NCI-H510A treated with DMSO at 0.1 percent for 48 hours (cell line): Measurements from ENCODE around the gene ZFYVE27.
"Not testable (repeated sequence)": the region's sequence is repeated elsewhere in the genome, so short reads cannot be mapped to it uniquely, and the experiment has no call there.

Experiments
- DNase-seq: peaks from one replicate; lab custom pipeline; 2025; lab: John Stamatoyannopoulos, UW

Gene ZFYVE27, protein sequence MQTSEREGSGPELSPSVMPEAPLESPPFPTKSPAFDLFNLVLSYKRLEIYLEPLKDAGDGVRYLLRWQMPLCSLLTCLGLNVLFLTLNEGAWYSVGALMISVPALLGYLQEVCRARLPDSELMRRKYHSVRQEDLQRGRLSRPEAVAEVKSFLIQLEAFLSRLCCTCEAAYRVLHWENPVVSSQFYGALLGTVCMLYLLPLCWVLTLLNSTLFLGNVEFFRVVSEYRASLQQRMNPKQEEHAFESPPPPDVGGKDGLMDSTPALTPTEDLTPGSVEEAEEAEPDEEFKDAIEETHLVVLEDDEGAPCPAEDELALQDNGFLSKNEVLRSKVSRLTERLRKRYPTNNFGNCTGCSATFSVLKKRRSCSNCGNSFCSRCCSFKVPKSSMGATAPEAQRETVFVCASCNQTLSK

DNA sequence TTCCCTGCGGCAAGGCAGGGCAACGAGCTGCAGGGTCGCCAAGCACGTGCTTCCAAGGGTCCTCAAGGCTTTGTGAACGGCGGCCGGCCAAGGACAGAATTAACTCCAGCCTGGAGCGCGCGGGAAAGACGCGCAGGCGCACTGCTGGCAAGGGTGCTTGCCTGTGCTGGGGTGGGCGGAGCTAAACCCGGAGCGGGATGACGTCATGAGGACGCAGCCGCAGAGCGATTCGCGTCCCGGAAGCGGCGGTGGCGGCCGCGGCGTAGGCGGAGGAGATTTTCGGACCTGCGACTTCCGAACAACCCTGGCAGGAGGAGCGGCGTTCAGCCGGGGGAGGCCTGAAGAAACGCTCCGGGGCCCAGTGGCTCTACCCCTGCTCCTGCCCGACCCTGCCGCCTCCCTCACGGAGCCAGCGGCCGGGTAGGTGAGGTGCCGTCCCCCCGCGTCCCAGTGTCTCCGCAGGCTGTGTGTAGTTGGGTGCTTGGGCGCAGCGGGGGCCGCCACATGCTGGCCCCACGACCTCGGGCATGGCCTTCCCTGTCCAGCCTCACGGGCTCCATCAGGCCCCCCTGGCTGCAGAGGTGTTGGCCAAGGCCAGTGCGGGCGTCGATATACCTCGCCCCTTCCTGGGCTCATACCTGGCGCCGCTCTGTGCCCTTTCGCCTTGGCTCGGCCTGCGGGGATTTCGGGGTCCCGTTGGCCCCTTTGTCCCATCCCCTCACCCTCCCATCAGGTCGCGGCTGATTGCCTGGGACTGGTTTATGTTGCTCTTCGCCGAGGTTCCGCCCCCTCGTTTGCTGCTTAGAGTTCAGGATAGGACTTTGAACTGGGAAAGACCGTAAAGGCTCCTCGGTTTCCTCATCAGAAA is at the start of gene ZFYVE27:
Gene ZFYVE27 (plus strand): TSS at position 227 of the 868 bp plus-strand sequence. CDS start 1,350 bp downstream, outside the sequence.
- DNase-seq, result peak; percentile 89

DNA sequence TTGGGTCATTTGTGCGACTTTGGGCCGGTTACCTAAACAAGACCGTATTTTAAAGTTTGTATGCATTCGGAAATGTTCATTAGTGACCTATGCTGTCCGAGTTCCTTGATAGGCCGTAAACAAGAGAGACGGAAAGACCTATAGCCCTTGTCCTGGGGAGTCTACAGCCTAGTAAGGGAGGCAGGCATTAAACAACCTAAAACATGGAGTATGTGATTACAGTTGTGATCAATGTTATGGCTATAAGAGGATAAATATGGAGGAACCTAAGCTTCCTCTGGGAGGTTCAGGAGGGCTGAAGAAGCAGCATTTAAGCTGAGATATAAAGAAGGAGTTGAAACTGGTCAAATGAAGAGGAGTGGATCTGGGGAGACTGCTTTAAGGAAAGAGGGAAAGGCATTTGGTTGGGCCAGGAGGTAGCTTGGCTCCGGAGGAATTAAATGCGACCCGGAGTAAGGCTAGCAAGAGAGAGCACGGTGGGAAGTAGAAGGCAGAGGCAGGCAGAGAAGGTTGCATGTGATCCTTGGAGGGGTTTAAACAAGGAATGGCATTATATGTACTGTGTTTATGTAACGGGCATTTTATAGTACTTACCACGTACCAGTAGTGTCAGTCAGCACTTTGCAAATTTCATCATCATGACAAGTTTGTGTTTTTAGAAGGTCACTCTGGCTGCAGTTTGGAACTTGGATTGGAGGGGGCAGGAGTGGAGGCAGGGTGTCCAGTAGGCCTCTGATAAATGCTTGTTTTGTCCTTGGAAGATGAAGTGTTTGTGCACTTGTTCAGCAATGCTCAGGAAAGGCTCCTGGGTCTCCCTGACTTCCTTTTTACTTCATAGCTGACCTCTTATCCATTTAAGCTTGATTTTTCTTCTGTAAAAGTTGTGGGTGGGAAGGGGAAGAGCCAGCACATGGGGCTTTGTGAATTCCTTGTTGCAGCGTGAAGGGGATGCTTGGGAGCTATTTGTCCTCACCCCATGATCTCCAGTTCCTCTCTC is 48.8 kb upstream of the ZFYVE27 start:
- DNase-seq, result no peak

DNA sequence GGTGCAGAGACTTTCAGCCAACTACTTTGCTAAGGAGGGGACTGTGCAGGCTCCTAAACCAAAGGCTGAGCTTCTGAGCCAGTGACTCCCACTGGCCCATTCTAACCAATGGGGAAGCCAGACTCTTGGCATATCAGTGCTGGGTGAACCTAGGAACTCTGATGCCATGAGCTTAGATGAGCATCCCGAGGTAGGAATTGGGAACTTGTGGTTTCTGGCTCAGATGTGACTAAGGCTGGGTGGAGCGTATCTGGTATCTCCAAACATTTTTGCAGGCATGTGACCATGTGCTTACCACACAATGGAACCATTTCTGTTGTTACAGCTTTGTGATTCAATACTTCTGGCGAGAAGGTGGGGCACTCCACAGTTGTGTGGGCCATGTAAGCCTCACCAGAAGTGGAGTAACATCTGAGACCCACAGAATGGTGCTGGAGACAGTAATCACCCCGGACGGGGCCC is 47.3 kb upstream of the ZFYVE27 start:
- DNase-seq, result no peak

DNA sequence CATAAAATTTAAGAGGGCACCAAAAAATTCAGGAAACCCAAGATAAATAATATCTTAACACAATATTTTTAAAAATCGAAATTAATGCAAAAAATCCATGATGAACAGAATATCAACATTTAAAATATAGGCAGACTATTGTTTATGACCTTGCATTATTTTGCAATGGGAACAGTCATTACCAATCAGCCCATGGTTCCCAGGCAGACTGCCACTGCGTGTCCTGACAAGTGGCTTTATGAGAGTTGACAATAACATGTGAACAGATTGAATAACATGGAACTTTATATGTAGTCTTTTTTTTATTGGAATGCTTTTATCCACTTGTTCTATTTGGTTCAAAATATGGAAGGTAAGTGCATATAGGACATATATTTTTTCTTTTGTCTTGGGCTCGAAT is 46.8 kb upstream of the ZFYVE27 start:
- DNase-seq, result no peak

DNA sequence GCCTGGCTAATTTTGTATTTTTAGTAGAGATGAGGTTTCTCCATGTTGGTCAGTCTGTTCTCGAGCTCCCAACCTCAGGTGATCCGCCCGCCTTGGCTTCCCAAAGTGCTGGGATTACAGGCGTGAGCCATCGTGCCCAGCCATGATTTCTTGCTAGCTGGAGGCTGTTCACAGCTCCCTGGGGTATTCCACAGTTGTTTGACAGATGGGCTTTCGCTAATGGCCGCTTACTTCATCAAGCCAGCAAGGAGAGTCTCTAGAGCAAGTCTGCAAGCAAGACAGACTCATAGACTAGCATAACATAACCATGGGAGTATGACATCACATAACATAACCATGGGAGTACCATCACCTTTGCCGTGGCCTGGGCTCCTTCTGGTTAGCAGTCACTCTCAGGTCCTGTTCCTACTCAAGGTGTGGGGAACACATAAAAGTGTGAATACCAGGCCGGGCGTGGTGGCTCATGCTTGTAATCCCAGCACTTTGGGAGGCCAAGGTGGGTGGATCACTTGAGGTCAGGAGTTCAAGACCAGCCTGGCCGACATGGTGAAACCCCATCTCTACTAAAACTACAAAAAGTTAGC is 38.8 kb upstream of the ZFYVE27 start:
- DNase-seq, result not testable (repeated sequence)

DNA sequence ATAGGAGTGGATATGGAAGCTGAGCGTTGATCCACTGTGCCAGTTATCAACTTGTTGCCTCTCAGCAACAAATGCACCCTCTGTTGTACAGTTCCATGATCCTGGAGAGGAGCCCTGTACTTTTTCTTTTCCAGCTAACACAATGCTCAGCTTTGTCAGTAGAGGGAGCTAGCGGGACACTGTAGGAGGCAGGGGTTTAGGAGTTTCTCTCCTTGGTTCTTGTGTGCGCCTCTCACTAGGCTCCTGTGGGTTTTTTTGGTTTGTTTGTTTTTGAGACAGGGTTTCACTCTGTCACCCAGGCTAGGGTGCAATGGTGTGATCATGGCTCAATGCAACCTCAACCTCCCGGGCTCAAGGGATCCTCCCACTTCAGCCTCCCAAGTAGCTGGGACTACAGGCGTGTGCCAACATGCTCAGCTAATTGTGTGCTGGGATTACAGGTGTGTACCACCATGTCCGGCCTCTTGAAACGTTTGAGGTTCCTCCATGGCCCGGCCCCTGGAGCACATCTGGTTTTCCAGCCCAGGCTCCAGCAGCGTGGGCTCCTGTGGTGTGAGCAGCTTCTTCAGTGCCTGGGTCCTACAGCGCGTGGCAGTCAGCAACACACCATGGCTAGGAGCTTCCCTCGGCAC is 35.4 kb upstream of the ZFYVE27 start:
- peak; percentile 91 for DNase-seq

DNA sequence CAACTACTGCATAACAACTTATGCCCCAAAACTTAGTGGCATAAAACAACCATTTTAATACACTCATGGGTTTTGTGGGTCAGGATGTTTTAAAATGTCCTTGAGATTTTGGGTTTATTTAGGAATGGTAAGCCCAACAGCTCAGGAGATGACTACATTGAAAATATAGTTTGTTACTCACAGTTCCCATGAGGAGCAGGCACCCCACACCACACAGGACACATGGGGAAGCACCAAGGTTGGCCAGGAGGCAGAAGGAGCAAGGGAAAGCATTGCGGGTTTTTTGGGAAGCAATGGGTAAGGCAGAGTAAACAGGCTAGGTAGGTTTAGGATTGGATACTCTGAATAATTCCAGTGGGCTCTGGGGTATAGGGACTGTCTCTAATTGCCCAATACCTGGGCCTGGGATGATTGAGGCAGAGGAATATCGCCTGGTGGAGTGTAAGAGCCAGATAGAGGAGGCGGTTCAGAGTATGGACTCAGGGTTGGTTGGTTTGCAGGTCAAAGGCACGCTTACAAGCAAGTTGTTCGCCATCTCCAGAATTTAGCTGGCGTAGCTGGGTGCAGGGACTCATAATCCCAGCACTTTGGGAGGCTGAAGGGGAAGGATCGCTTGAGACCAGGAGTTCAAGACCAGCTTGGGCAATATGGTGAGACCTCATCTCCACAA is 33.4 kb upstream of the ZFYVE27 start:
- DNase-seq, result no peak

DNA sequence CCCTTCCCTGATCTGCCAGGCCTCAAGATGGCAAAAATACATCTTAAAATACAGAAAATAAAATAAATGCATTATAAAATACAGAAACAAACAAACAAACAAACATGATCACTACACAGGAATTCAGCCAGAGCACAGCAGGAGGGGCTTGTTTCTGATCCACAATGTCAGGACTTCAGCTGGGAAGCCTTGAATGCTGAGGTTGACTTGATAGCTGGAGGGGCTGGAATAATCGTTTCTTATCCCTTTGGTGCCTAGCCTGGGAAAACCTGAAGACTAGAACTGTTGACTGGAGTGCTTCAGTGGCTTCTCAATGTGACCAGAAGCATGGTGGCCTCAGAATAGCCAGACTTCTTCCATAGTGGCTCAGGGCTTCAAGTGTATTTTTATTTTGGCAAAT is 32.6 kb upstream of the ZFYVE27 start:
- DNase-seq, result no peak

DNA sequence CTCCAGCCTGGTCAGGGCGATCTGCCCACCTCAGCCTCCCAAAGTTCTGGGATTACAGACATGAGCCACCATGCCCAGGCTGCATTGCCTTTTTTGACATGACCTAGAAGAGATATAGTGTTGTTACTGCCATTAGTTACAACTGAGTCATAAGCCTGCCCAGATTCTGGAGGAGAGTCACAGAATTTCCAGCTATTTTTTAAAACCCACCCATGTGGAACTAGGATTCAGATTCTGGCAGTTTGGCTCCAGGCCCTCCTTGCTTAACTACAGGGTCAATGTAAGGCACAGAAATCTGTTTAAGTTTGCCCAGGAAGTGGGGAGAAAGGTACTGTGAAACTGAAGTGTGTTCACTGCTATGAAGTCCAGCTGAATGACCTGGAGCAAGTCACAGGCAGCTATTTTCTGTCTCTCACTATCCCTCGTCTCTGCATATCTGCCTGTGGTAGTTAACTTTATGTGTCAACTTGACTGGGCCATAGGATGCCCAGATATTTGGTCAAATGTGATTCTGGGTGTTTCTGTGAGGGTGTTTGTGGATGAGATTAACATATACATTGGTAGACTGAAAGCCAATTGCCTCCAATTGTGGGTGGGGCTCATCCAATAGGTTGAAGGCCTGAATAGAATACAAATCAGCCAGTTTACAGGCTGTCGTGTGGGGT is 31.8 kb upstream of the ZFYVE27 start:
- DNase-seq, result no peak

DNA sequence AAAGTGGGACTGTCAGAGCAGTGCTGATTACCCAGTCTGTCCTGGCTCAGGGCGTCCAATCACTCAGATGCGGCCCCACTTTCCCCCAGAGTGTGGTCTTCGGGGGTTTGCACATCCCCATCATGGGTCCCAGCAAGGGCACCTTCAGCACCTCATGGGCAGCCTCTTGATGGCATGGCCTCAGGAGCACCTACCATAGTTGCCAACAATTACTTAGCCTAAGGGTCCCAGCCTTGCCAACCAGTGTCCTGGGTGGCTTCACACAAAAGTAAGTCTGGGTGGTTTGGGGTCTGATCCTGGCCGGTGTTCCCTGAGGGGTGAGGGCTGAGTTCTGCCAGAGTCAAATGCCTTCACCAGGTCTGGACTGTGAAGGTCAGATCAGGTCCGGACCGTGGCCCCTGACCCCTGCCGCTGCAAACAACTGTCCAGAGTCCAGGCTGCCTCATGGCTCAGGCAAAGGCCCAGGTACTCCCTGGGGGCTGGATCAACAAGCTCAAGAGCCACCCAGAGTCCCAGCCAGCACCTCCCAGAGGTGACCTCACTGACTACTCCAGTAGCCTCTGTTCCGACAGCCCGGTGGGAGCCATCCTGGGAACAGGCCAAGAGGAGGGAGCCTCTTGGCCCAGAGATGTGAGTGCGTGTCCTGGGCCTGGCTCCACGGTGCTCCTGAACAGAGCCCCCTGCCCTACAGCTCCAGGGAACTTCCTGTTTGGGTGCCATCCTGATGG is 29.6 kb upstream of the ZFYVE27 start:
- DNase-seq, result no peak

DNA sequence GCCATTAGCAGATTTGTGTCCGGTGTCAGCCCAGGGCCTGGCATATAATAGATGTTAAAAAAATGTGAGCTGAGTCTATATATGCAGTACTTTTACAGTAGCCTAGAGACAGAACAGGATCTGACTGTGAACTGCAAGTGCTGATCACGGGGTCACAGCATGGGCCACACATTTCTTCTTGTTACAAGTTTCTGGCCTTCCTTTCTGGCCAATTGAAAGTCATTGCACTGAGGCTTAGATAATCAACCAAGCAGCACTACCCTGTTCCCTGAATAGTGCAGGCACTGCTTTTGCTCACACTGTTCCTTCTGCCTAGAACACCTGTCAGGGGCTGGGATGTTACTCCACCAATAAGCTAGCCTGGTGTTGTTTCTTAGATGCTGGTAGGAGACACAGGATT is 28.8 kb upstream of the ZFYVE27 start:
- DNase-seq, result no peak

DNA sequence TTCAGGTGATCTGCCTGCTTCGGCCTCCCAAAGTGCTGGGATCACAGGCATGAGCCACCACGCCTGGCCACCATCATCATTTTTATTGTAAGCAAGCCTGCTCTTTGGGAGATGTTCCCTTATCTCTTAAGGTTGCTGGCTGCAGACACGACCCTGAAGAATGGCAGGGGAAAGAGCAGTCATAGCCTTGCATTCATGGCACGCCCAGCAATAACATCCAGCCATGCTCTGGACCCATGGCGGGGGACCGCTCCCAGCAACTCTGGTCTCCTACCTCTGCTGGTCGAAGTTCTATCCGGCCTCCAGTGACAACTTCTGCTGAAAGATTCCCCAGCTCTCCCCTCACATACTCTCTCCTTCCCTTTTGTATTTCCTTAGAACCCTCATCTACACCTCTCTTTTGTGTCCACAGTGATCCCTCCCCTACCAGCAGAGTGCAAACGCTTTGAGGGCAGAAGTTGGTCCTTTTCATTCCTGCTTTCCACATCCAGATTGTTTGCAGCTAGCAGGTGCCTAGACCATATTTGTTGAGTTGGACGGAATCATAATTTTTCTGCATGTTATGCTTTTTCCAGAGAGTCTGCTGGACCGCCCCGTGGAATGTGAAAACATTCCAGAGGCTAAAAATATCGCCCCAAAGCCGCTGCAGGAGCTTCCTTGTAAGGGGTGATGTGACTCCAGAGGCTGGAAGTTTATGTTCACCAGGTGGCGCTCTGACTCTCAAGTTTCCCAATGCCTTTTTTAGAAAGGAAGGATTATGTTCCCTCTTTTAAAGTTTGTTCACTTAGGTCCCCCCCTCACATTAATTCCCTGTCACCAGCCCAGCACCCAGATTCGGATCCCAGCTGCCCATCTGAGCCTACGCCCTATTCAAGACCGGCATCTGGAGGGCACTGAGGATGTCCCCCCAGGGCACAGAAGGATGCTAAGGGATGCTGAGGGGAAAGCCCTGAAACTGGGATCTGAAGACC is 27.7 kb upstream of the ZFYVE27 start:
- DNase-seq, result peak; percentile 64

DNA sequence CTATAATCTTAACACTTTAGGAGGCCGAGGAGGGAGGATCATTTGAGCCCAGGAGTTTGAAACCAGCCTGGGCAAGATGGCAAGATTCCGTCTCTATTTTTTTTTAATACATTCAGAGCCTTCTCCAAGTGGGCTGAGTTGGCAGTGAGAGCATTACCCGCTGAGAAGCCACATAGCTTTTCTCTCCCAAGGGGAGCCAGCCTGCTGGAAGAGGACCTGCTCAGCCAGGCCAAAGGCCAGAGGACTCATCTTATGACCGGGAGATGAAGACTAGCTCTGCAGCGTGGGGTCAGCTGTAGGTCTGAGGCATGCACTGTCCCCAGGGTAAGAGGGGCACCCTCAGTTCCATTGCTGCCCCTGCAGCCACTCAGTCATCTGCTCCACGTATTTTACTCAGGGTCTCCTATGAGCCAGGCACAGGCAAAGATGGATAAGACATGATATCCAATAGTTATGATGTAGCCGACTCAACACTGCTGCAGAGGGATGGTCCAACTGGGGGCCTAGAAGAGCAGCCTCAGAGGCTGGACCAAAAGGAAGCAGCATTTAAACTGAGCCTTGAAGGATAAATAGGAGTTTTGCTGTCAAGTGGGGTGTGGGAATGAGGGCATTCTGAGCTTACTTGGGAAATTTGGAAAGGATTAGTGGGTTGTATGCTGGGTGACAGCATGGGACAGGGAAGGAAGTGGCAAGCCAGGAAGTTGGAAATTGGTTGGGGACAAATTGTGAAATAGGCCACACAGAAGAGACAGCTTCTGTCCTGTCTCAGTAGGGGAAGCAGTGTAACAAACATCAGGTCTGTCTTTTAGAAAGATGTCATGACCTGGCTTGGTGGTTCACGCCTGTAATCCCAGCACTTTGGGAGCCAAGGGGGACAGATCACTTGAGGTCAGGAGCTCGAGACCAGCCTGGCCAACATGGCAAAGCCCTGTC is 25.0 kb upstream of the ZFYVE27 start:
- DNase-seq, result no peak

DNA sequence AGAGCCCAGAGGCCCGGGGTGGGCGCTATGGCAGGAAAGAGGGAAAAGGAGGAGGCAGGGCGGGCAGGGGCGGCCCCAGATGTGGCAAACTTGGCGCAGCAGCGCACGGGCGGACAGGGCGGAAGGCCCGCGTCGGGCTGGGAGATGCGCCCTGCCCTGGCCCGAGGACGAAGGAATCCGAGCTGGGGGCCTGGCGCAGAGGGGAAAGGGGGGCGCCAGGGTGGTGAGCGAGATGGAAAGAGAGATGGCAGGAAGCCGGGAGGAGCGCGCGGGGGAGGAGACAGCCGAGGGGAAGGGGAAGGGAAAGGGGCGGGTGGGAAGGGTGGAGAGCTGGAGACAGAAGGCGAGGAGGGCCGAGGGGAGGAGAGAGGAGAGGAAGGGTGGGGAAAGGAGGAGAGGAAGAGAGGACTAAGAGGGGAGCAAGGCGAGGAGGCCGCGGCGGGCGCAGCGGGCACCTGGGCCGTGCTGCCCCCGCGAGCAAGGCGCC is 23.5 kb upstream of the ZFYVE27 start, which contains the start of gene MARVELD1:
Gene MARVELD1 (plus strand): TSS at position 392 of the 487 bp plus-strand sequence. CDS start 147 bp downstream, outside the sequence.
- DNase-seq, result peak; percentile 66

DNA sequence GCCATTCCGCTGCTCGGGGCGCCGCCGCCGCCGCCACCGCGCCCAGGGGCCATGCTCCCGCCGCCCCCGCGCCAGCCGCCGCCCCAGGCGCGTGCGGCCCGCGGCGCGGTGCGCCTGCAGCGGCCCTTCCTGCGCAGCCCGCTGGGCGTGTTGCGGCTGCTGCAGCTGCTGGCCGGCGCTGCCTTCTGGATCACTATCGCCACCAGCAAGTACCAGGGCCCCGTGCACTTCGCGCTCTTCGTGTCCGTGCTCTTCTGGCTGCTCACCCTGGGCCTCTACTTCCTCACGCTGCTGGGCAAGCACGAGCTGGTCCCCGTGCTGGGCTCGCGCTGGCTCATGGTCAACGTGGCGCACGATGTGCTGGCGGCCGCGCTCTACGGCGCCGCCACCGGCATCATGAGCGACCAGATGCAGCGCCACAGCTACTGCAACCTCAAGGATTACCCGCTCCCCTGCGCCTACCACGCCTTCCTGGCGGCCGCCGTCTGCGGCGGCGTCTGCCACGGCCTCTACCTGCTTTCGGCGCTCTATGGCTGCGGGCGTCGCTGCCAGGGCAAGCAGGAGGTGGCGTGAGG is 23.0 kb upstream of the ZFYVE27 start:
- peak; percentile 35 for DNase-seq
